Caco-2 (cell line): ENCODE data around the gene GJD3. TPM values are rescaled to one million over a fixed set of nuclear protein-coding genes. Genes with fewer than 3 reads are reported as not detected.
A peak's percentile ranks its signal among the peaks of the same experiment; 100 is the strongest.

ENCODE experiments used
- BruUV-seq: library from RNA; stranded (reverse); fragments of 400-500 nt; replicated peaks from 2 replicates; lab custom pipeline; 2021; lab: Mats Ljungman, UMichigan
- CTCF ChIA-PET: fragments of 300-600 bp; sonication (Branson Sonifier 250); formaldehyde crosslinking; loops from one replicate; lab custom pipeline; 2022; ENCODE audit warnings: antibody characterized with exemption; lab: Charles Lee
- POLR2A ChIA-PET: fragments of 300-600 bp; sonication (Branson Sonifier 250); formaldehyde crosslinking; loops from one replicate; lab custom pipeline; 2022; ENCODE audit warnings: antibody characterized with exemption; lab: Charles Lee
- DNase-seq, 2 experiments: peaks; one replicate each; pipeline versions ENCODE4 v3.0.0 to v3.0.0-alpha.2; 2020 to 2022
- H3K27me3 ChIP-seq: replicated peaks from 2 replicates; pipeline ENCODE4 v1.6.0; 2011; ENCODE audit warnings: low read length; ENCODE audit not compliant: control insufficient read depth, insufficient read depth
- H3K36me3 ChIP-seq: 2 replicates; pipeline ENCODE4 v1.5.1; 2011; ENCODE audit warnings: low read length; ENCODE audit not compliant: control insufficient read depth, insufficient read depth
- H3K4me1 ChIP-seq: fragments of 250-450 bp; sonication (Bioruptor Pico); 2 replicates; pipeline ENCODE4 v1.5.1; 2020; ENCODE audit warnings: mild to moderate bottlenecking
- H3K4me3 ChIP-seq: 2 replicates; pipeline ENCODE4 v1.5.1; 2011; ENCODE audit warnings: low read depth, mild to moderate bottlenecking, control low read depth, low read length
- H3K9me3 ChIP-seq: fragments of 250-450 bp; sonication (Bioruptor Pico); 2 replicates; pipeline ENCODE4 v1.5.1; 2020; ENCODE audit warnings: mild to moderate bottlenecking, moderate library complexity
- H3K27ac Mint-ChIP-seq: one replicate; pipeline ENCODE4 v1.8.0; 2022; ENCODE audit warnings: mixed read lengths; ENCODE audit not compliant: unreplicated experiment
- H3K27me3 Mint-ChIP-seq: one replicate; pipeline ENCODE4 v1.8.0; 2022; ENCODE audit warnings: mixed read lengths; ENCODE audit not compliant: insufficient read depth, unreplicated experiment
- H3K36me3 Mint-ChIP-seq: one replicate; pipeline ENCODE4 v1.8.0; 2022; ENCODE audit warnings: mild to moderate bottlenecking, mixed read lengths; ENCODE audit not compliant: insufficient read depth, unreplicated experiment
- H3K4me1 Mint-ChIP-seq: one replicate; pipeline ENCODE4 v1.8.0; 2022; ENCODE audit warnings: low read depth, mixed read lengths; ENCODE audit not compliant: unreplicated experiment
- H3K4me3 Mint-ChIP-seq: one replicate; pipeline ENCODE4 v1.8.0; 2022; ENCODE audit warnings: mild to moderate bottlenecking, moderate library complexity, mixed read lengths; ENCODE audit not compliant: unreplicated experiment
- H3K9me3 Mint-ChIP-seq: one replicate; pipeline ENCODE4 v1.8.0; 2022; ENCODE audit warnings: mixed read lengths; ENCODE audit not compliant: unreplicated experiment
- CTCF ChIP-seq, 2 experiments: fragments of 200-600 bp in 1 of 2; IDR thresholded peaks; 1 replicate in 1 of 2; 2 replicates in 1 of 2; pipeline versions ENCODE4 v1.5.1 to v1.8.0; 2011 to 2022; ENCODE audit warnings: antibody characterized with exemption in 1 of 2, control low read depth in 1 of 2, inconsistent platforms in 1 of 2, low read depth in 1 of 2, low read length in 1 of 2, mild to moderate bottlenecking in 1 of 2, moderate library complexity in 1 of 2; ENCODE audit not compliant: insufficient read depth in 1 of 2, severe bottlenecking in 1 of 2, unreplicated experiment in 1 of 2
- intact Hi-C: fragments of 100-400 bp; cut with micrococcal nuclease; formaldehyde crosslinking; loops from one replicate; pipeline ENCODE4 v1.10.0; 2022; ENCODE audit not compliant: unreplicated experiment
- total RNA-seq: library from RNA; stranded (reverse); gene quantifications from 2 replicates; pipeline ENCODE4 v1.2.3, GENCODE V29; 2022

GJD3 gene
- total RNA-seq, 1 experiment from 2014 or later, result not detected

- BruUV-seq, result TSS peak; percentile 24
- intact Hi-C loops, result no loop called here
- Mint-ChIP-seq H3K9me3 (no peaks in the 10 kb centered on the region), H3K27me3 (no peaks in the 10 kb centered on the region), H3K36me3 (peaks cover 41% of the 10 kb centered on the region), H3K27ac (peak overlapping the region; percentile 50), H3K4me1 (peaks cover 37% of the 10 kb centered on the region), H3K4me3 (peak overlapping the region; percentile 89)
- CTCF ChIA-PET, result interaction anchor here (2.9 kb wide), 1 partner anchor 12 kb away, joined by 39 read pairs; no protein-coding TSS in a partner anchor
- no peak for TF ChIP-seq CTCF (IDR thresholded peaks at IDR 0.05; ENCODE audit: insufficient read depth in 1 of 2, low read depth in 1 of 2, low read length in 1 of 2, severe bottlenecking in 1 of 2, unreplicated experiment in 1 of 2)
- Histone ChIP-seq H3K4me3 (peak overlapping the region; percentile 80), H3K4me1 (peaks cover 43% of the 10 kb centered on the region), H3K9me3 (no peaks in the 10 kb centered on the region), H3K36me3 (no peaks in the 10 kb centered on the region; the same call in 1 of the 2 replicates), H3K27me3 (no peaks in the 10 kb centered on the region)
- DNase-seq, result no peak
- POLR2A ChIA-PET, result interaction anchor here (0.5 kb wide), 1 partner anchor 38 kb away, joined by 3 read pairs; no protein-coding TSS in a partner anchor
These were observed 21.1 kb downstream of the GJD3 start for GRCh38 chr17:40343219-40344119.

- H3K9me3 Mint-ChIP-seq, result no peaks in the 10 kb centered on the region
- BruUV-seq, result no TSS peak
- DNase-seq, result no peak
- ChIA-PET CTCF (interaction anchor here (0.7 to 2.4 kb wide), 5 partner anchors 13 to 75 kb away, joined by 3 to 13 read pairs (median 4); partner anchors contain the start of gene TOP2A), POLR2A (no interaction called here)
- intact Hi-C loops, result no loop called here
- H3K36me3 ChIP-seq, result no peaks in the 10 kb centered on the region
- H3K9me3 ChIP-seq, result no peaks in the 10 kb centered on the region
- peak overlapping the region; percentile 80 for H3K4me3 ChIP-seq
- no peaks in the 10 kb centered on the region for H3K27me3 Mint-ChIP-seq
- H3K36me3 Mint-ChIP-seq, result peaks cover 41% of the 10 kb centered on the region
- H3K4me1 ChIP-seq, result peaks cover 43% of the 10 kb centered on the region
- H3K27ac Mint-ChIP-seq, result peak overlapping the region; percentile 50
- no peaks in the 10 kb centered on the region for H3K27me3 ChIP-seq
- peak overlapping the region; percentile 89 for H3K4me3 Mint-ChIP-seq
- peak in 1 of 2 experiments; percentile 19 for TF ChIP-seq CTCF (IDR thresholded peaks at IDR 0.05; ENCODE audit: insufficient read depth in 1 of 2, low read depth in 1 of 2, low read length in 1 of 2, severe bottlenecking in 1 of 2, unreplicated experiment in 1 of 2)
- H3K4me1 Mint-ChIP-seq, result peaks cover 37% of the 10 kb centered on the region
These were observed 21.9 kb downstream of the GJD3 start for GRCh38 chr17:40342504-40343218.
